ENCODE data around the gene GOPC. TPM values are rescaled to one million over a fixed set of nuclear protein-coding genes. Genes with fewer than 3 reads are reported as not detected.

Gene GOPC
- total and polyA plus RNA-seq, 5 experiments from 2014 or later: 11.8 to 35.0 (median 14.2) TPM

- POLR2A ChIA-PET: no interaction called here
- Mint-ChIP-seq H3K36me3 (no peaks in the 10 kb centered on the region), H3K4me3 (no peak overlapping the region), H3K27me3 (peaks cover 0 to under 1% (median 0%) of the 10 kb centered on the region in 5 donors), H3K9me3 (no peaks in the 10 kb centered on the region), H3K27ac (peak overlapping the region in 2 of 10 donors; percentile 25 to 57), H3K4me1 (peaks cover 5 to 39% (median 32%) of the 10 kb centered on the region in 4 donors)
- DNase-seq (no peak), ATAC-seq (no peak)
Observed at GRCh38 chr6:117545161-117545595, 57.1 kb downstream of the GOPC start.

GRCh38 chr6:117544716-117545115, 57.6 kb downstream of the GOPC start:
- peak overlapping the region in 1 of 10 donors; percentile 52 for H3K27ac Mint-ChIP-seq
- H3K4me3 Mint-ChIP-seq: no peak overlapping the region
- peaks cover 7 to 34% (median 27%) of the 10 kb centered on the region in 4 donors for H3K4me1 Mint-ChIP-seq
- H3K36me3 Mint-ChIP-seq: no peaks in the 10 kb centered on the region
- peaks cover 0 to 2% (median 0%) of the 10 kb centered on the region in 5 donors for H3K27me3 Mint-ChIP-seq
- DNase-seq (no peak), ATAC-seq (no peak)
- no peaks in the 10 kb centered on the region for H3K9me3 Mint-ChIP-seq
- POLR2A ChIA-PET: no interaction called here

GRCh38 chr6:117542493-117542892, 59.8 kb downstream of the GOPC start:
- ATAC-seq (no peak), DNase-seq (no peak)
- Mint-ChIP-seq H3K4me1 (peaks cover 5 to 14% (median 11%) of the 10 kb centered on the region in 4 donors), H3K4me3 (no peak overlapping the region), H3K27me3 (peaks cover 0 to 10% (median 3%) of the 10 kb centered on the region in 5 donors), H3K27ac (no peak overlapping the region), H3K36me3 (no peaks in the 10 kb centered on the region), H3K9me3 (no peaks in the 10 kb centered on the region)
- POLR2A ChIA-PET: no interaction called here

- Mint-ChIP-seq H3K36me3 (no peaks in the 10 kb centered on the region), H3K27ac (no peak overlapping the region), H3K9me3 (no peaks in the 10 kb centered on the region), H3K4me3 (no peak overlapping the region), H3K27me3 (peaks cover 2 to 10% (median 6%) of the 10 kb centered on the region in 5 donors), H3K4me1 (peaks cover 0 to 2% (median 0%) of the 10 kb centered on the region in 4 donors)
- no peak for ATAC-seq
- POLR2A ChIA-PET: no interaction called here
- DNase-seq: no peak
Observed at GRCh38 chr6:117540670-117541069, 61.6 kb downstream of the GOPC start.

- no peak overlapping the region for H3K27ac Mint-ChIP-seq
- no peak for ATAC-seq
- peaks cover 0 to 2% (median 0%) of the 10 kb centered on the region in 4 donors for H3K4me1 Mint-ChIP-seq
- peaks cover 3 to 10% (median 6%) of the 10 kb centered on the region in 5 donors for H3K27me3 Mint-ChIP-seq
- H3K9me3 Mint-ChIP-seq: no peaks in the 10 kb centered on the region
- POLR2A ChIA-PET: no interaction called here
- H3K4me3 Mint-ChIP-seq: no peak overlapping the region
- no peak for DNase-seq
- no peaks in the 10 kb centered on the region for H3K36me3 Mint-ChIP-seq
Observed at GRCh38 chr6:117538615-117539014, 63.7 kb downstream of the GOPC start.

GRCh38 chr6:117536317-117536716, 66.0 kb downstream of the GOPC start:
- Mint-ChIP-seq H3K27ac (no peak overlapping the region), H3K4me1 (peaks cover 0 to 2% (median under 1%) of the 10 kb centered on the region in 4 donors)

GRCh38 chr6:117534974-117535373, 67.3 kb downstream of the GOPC start:
- DNase-seq: no peak
- no peak overlapping the region for H3K27ac Mint-ChIP-seq

More at GRCh38 chr6:117536317-117536716, 66.0 kb downstream of the GOPC start:
- Mint-ChIP-seq H3K36me3 (no peaks in the 10 kb centered on the region), H3K27me3 (peaks cover 5 to 10% (median 6%) of the 10 kb centered on the region in 5 donors), H3K9me3 (no peaks in the 10 kb centered on the region), H3K4me3 (no peak overlapping the region)
- POLR2A ChIA-PET: no interaction called here
- no peak for ATAC-seq
- no peak for DNase-seq

GRCh38 chr6:117533775-117534174, 68.5 kb downstream of the GOPC start:
- Mint-ChIP-seq H3K4me1 (peaks cover 0 to 3% (median 0%) of the 10 kb centered on the region in 4 donors), H3K27me3 (peaks cover 5 to 9% (median 6%) of the 10 kb centered on the region in 5 donors), H3K36me3 (no peaks in the 10 kb centered on the region), H3K9me3 (no peaks in the 10 kb centered on the region), H3K4me3 (no peak overlapping the region), H3K27ac (no peak overlapping the region)
- POLR2A ChIA-PET: no interaction called here
- ATAC-seq (no peak), DNase-seq (no peak)

More at GRCh38 chr6:117534974-117535373, 67.3 kb downstream of the GOPC start:
- H3K9me3 Mint-ChIP-seq: no peaks in the 10 kb centered on the region
- peaks cover 5 to 9% (median 6%) of the 10 kb centered on the region in 5 donors for H3K27me3 Mint-ChIP-seq
- H3K4me3 Mint-ChIP-seq: no peak overlapping the region
- POLR2A ChIA-PET: interaction anchor here (0.6 kb wide), 1 partner anchor 1393 kb away, joined by 3 read pairs; no protein-coding TSS in a partner anchor
- ATAC-seq: no peak
- H3K4me1 Mint-ChIP-seq: peaks cover 0 to 3% (median 0%) of the 10 kb centered on the region in 4 donors
- H3K36me3 Mint-ChIP-seq: no peaks in the 10 kb centered on the region

GRCh38 chr6:117531809-117532725, 70.2 kb downstream of the GOPC start:
- ATAC-seq (no peak), DNase-seq (no peak)
- Mint-ChIP-seq H3K36me3 (no peaks in the 10 kb centered on the region), H3K27ac (no peak overlapping the region), H3K4me1 (peaks cover 0 to 3% (median 0%) of the 10 kb centered on the region in 4 donors), H3K4me3 (no peak overlapping the region), H3K27me3 (peaks cover 0 to 5% (median 3%) of the 10 kb centered on the region in 5 donors), H3K9me3 (no peaks in the 10 kb centered on the region)
- POLR2A ChIA-PET: interaction anchor here (1.3 to 1.4 kb wide), 2 partner anchors 16 to 17 kb away, joined by 3 read pairs; no protein-coding TSS in a partner anchor

GRCh38 chr6:117531346-117531745, 71.0 kb downstream of the GOPC start:
- Mint-ChIP-seq H3K27me3 (peaks cover 0 to 3% (median 0%) of the 10 kb centered on the region in 5 donors), H3K9me3 (no peaks in the 10 kb centered on the region), H3K36me3 (no peaks in the 10 kb centered on the region), H3K4me3 (no peak overlapping the region), H3K4me1 (peaks cover 0 to 3% (median 0%) of the 10 kb centered on the region in 4 donors), H3K27ac (no peak overlapping the region)
- POLR2A ChIA-PET: interaction anchor here (1.3 to 1.4 kb wide), 2 partner anchors 16 to 18 kb away, joined by 3 read pairs; no protein-coding TSS in a partner anchor
- no peak for DNase-seq
- ATAC-seq: no peak

- H3K36me3 Mint-ChIP-seq: no peaks in the 10 kb centered on the region
- peaks cover 0 to 3% (median 0%) of the 10 kb centered on the region in 4 donors for H3K4me1 Mint-ChIP-seq
- H3K27ac Mint-ChIP-seq: no peak overlapping the region
- ATAC-seq (no peak), DNase-seq (no peak)
- H3K27me3 Mint-ChIP-seq: peaks cover 0 to 3% (median 0%) of the 10 kb centered on the region in 5 donors
- no peak overlapping the region for H3K4me3 Mint-ChIP-seq
- POLR2A ChIA-PET: no interaction called here
- H3K9me3 Mint-ChIP-seq: no peaks in the 10 kb centered on the region
Observed at GRCh38 chr6:117530467-117531242, 71.7 kb downstream of the GOPC start.

GRCh38 chr6:117525607-117526006, 76.7 kb downstream of the GOPC start:
- Mint-ChIP-seq H3K9me3 (no peaks in the 10 kb centered on the region), H3K27ac (no peak overlapping the region), H3K4me1 (no peaks in the 10 kb centered on the region), H3K36me3 (no peaks in the 10 kb centered on the region), H3K4me3 (no peak overlapping the region), H3K27me3 (peaks cover 0 to 3% (median 0%) of the 10 kb centered on the region in 5 donors)
- POLR2A ChIA-PET: no interaction called here
- no peak for ATAC-seq
- DNase-seq: no peak

All from naive thymus-derived CD8-positive, alpha-beta T cell (primary cell).